HepG2 (cell line): Measurements from ENCODE around the gene RNF5. TPM values are rescaled to one million over a fixed set of nuclear protein-coding genes. Genes with fewer than 3 reads are reported as not detected.

Experiments
- CC2D1A ChIP-seq: sonication (generic); formaldehyde crosslinking; IDR thresholded peaks from 2 replicates; pipeline ENCODE4 v1.8.1; 2023; ENCODE audit warnings: mild to moderate bottlenecking, missing genetic modification reagents
- DRAP1 ChIP-seq: IDR thresholded peaks from 2 replicates; pipeline ENCODE4 v1.6.1; 2016; ENCODE audit warnings: missing genetic modification reagents, missing compliant biosample characterization
- HOMEZ ChIP-seq: IDR thresholded peaks from 2 replicates; pipeline ENCODE4 v1.6.1; 2016; ENCODE audit warnings: low read depth
- KDM6A ChIP-seq: IDR thresholded peaks from 2 replicates; pipeline ENCODE4 v1.6.1; 2016; ENCODE audit warnings: low read depth
- KLF12 ChIP-seq: sonication (generic); formaldehyde crosslinking; IDR thresholded peaks from 2 replicates; pipeline ENCODE4 v1.4.0; 2020; ENCODE audit warnings: missing genetic modification reagents, borderline replicate concordance
- LCORL ChIP-seq, 2 experiments: fragments of 450-650 bp in 1 of 2; sonication (generic) in 1 of 2; formaldehyde crosslinking in 1 of 2; IDR thresholded peaks; 2 replicates each; pipeline versions ENCODE4 v1.5.0 to v1.6.1; 2017 to 2020; ENCODE audit warnings: antibody characterized with exemption in 1 of 2, missing genetic modification reagents in 1 of 2
- MIER2 ChIP-seq: IDR thresholded peaks from 2 replicates; pipeline ENCODE4 v1.6.1; 2016; ENCODE audit warnings: missing biosample characterization, missing genetic modification reagents
- PHF5A ChIP-seq: IDR thresholded peaks from one replicate; pipeline ENCODE4 v1.6.1; 2018; ENCODE audit warnings: low read depth, missing genetic modification reagents; ENCODE audit not compliant: unreplicated experiment
- PPARG ChIP-seq: conservative IDR thresholded peaks from 2 replicates; pipeline ENCODE4 v1.6.1; 2016; ENCODE audit warnings: missing biosample characterization, missing genetic modification reagents
- RARG ChIP-seq: sonication (generic); formaldehyde crosslinking; IDR thresholded peaks from 2 replicates; pipeline ENCODE4 v1.4.0; 2020; ENCODE audit warnings: low read depth, mild to moderate bottlenecking, missing genetic modification reagents
- RBM39 ChIP-seq: fragments of 200-400 bp; formaldehyde crosslinking; IDR thresholded peaks from one replicate; pipeline ENCODE4 v1.6.1; 2018; ENCODE audit warnings: antibody characterized with exemption, mild to moderate bottlenecking, low read depth, low read length; ENCODE audit not compliant: poor library complexity, severe bottlenecking
- SOX6 ChIP-seq, 2 experiments: fragments of 450-650 bp in 1 of 2; sonication (generic) in 1 of 2; formaldehyde crosslinking in 1 of 2; IDR thresholded peaks; 2 replicates each; pipeline versions ENCODE4 v1.4.0 to v1.6.1; 2017 to 2020; ENCODE audit warnings: antibody characterized with exemption in 1 of 2, mild to moderate bottlenecking in 1 of 2, missing genetic modification reagents in 1 of 2
- TCF7L2 ChIP-seq: IDR thresholded peaks from 2 replicates; pipeline ENCODE4 v1.6.1; 2011; ENCODE audit warnings: mild to moderate bottlenecking, low read depth, low read length, moderate library complexity
- ZBTB33 ChIP-seq: sonication (generic); formaldehyde crosslinking; IDR thresholded peaks from 2 replicates; pipeline ENCODE4 v1.4.0; 2020; ENCODE audit warnings: missing genetic modification reagents
- ZNF496 ChIP-seq: sonication (generic); formaldehyde crosslinking; IDR thresholded peaks from 2 replicates; pipeline ENCODE4 v1.8.1; 2023; ENCODE audit warnings: mild to moderate bottlenecking, moderate library complexity, missing genetic modification reagents; ENCODE audit not compliant: insufficient replicate concordance
- ZNF598 ChIP-seq: sonication (generic); formaldehyde crosslinking; IDR thresholded peaks from 2 replicates; pipeline ENCODE4 v1.5.1; 2020; ENCODE audit warnings: mild to moderate bottlenecking, missing genetic modification reagents, borderline replicate concordance
- ZNF670 ChIP-seq: sonication (generic); formaldehyde crosslinking; IDR thresholded peaks from 2 replicates; pipeline ENCODE4 v1.8.0; 2022; ENCODE audit warnings: mild to moderate bottlenecking, missing genetic modification reagents, borderline replicate concordance
- ZNF678 ChIP-seq: sonication (generic); formaldehyde crosslinking; IDR thresholded peaks from 2 replicates; pipeline ENCODE4 v1.4.0; 2020; ENCODE audit warnings: mild to moderate bottlenecking, missing genetic modification reagents
- ZNF792 ChIP-seq: IDR thresholded peaks from 2 replicates; pipeline ENCODE4 v1.6.1; 2016
- polyA plus RNA-seq, 8 experiments: library from polyadenylated mRNA; depleted of rRNA in 3 of 8; stranded (reverse) in 7 of 8; unstranded in 1 of 8; fragments of >200 nt; fragmentation: Illumina TruSeq in 4 of 8; extraction: Trizol in 4 of 8; gene quantifications; 2 replicates each; pipeline versions ENCODE4 v1.2.1 to v1.2.3, GENCODE V29; 2011 to 2016; ENCODE audit warnings: low read depth in 4 of 8, missing spikeins in 1 of 8, mixed read lengths in 1 of 8; ENCODE audit not compliant: insufficient read depth in 1 of 8
- total RNA-seq, 5 experiments: library from RNA; depleted of rRNA; stranded (reverse); fragments of >200 nt; fragmentation: Illumina TruSeq; extraction: Trizol; gene quantifications; 2 replicates each; pipeline ENCODE4 v1.2.3, GENCODE V29; 2016; ENCODE audit warnings: low read depth in 1 of 5
- TF ChIP-seq, protein P1 (sequence below): sonication (generic); formaldehyde crosslinking; IDR thresholded peaks from 2 replicates; pipeline ENCODE4 v1.4.0; 2020; ENCODE audit warnings: missing genetic modification reagents
- TF ChIP-seq, protein P2 (sequence below): sonication (generic); formaldehyde crosslinking; conservative IDR thresholded peaks from 2 replicates; pipeline ENCODE4 v1.8.0; 2022; ENCODE audit warnings: missing genetic modification reagents

RNF5 gene
- total and polyA plus RNA-seq, 2 of the 13 experiments (the other 11 are each of a cell fraction or from before 2014, with no cell fraction given), result 98.0 to 131 TPM

DNA sequence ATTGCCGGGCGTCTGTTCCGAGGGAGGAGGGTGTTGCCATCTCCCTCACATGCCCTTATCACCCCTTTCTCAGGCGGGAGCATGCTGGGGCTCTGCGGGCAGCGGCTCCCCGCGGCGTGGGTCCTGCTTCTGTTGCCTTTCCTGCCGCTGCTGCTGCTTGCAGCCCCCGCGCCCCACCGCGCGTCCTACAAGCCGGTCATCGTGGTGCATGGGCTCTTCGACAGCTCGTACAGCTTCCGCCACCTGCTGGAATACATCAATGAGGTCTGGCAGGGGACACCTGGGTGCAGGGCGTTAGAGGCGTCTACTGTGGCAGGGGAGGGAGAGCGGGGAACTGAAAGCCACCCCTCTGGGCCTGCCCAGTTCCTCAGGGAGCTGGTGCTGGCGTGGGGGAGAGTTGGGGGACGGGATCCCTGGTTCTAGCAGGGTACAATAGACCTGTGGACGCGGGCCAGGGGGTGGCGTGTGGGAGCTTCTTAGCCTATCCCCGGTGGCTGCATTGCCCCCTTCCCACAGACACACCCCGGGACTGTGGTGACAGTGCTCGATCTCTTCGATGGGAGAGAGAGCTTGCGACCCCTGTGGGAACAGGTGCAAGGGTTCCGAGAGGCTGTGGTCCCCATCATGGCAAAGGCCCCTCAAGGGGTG, 23.6 kb upstream of the RNF5 start (continued):
- TF ChIP-seq, protein P1, sequence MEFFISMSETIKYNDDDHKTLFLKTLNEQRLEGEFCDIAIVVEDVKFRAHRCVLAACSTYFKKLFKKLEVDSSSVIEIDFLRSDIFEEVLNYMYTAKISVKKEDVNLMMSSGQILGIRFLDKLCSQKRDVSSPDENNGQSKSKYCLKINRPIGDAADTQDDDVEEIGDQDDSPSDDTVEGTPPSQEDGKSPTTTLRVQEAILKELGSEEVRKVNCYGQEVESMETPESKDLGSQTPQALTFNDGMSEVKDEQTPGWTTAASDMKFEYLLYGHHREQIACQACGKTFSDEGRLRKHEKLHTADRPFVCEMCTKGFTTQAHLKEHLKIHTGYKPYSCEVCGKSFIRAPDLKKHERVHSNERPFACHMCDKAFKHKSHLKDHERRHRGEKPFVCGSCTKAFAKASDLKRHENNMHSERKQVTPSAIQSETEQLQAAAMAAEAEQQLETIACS, result 0 out of 2 replicates have a peak, but pooled peaks have one; percentile 1
- TF ChIP-seq RARG (no peak), PPARG (CRISPR knock-in tag) (0 out of 2 replicates have a peak, but pooled peaks have one; percentile 10), SOX6 (IDR thresholded peaks at IDR 0.05) (no peak), SOX6 (CRISPR knock-in tag; IDR thresholded peaks at IDR 0.05) (no peak), ZNF678 (CRISPR knock-in tag) (no peak), KDM6A (CRISPR knock-in tag) (no peak), HOMEZ (no peak), DRAP1 (CRISPR knock-in tag) (no peak; the same call in 1 of the 2 replicates), LCORL (IDR thresholded peaks at IDR 0.05) (no peak), LCORL (CRISPR knock-in tag; IDR thresholded peaks at IDR 0.05) (0 out of 2 replicates have a peak, but pooled peaks have one; percentile 44), MIER2 (CRISPR knock-in tag) (no peak), ZNF496 (no peak), ZNF670 (CRISPR knock-in tag) (no peak), CC2D1A (CRISPR knock-in tag) (no peak), RBM39 (no peak), ZNF598 (CRISPR knock-in tag) (peak; percentile 84; the same call in 1 of the 2 replicates), PHF5A (CRISPR knock-in tag) (no peak), KLF12 (CRISPR knock-in tag) (no peak), TCF7L2 (no peak), ZBTB33 (CRISPR knock-in tag) (no peak; the same call in 1 of the 2 replicates), ZNF792 (CRISPR knock-in tag) (no peak; the same call in 1 of the 2 replicates)
- TF ChIP-seq, protein P2, sequence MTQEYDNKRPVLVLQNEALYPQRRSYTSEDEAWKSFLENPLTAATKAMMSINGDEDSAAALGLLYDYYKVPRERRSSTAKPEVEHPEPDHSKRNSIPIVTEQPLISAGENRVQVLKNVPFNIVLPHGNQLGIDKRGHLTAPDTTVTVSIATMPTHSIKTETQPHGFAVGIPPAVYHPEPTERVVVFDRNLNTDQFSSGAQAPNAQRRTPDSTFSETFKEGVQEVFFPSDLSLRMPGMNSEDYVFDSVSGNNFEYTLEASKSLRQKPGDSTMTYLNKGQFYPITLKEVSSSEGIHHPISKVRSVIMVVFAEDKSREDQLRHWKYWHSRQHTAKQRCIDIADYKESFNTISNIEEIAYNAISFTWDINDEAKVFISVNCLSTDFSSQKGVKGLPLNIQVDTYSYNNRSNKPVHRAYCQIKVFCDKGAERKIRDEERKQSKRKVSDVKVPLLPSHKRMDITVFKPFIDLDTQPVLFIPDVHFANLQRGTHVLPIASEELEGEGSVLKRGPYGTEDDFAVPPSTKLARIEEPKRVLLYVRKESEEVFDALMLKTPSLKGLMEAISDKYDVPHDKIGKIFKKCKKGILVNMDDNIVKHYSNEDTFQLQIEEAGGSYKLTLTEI (CRISPR knock-in tag), result no peak
